Non-pigmented ciliary epithelial cell (primary cell): ENCODE measurements around the gene DBX1.
"Not testable (repeated sequence)": the region's sequence is repeated elsewhere in the genome, so short reads cannot be mapped to it uniquely, and the experiment has no call there.

Experiments
- DNase-seq: peaks from one replicate; pipeline ENCODE4 v3.0.0-alpha.2; 2010; ENCODE audit warnings: low read depth

Gene DBX1, protein sequence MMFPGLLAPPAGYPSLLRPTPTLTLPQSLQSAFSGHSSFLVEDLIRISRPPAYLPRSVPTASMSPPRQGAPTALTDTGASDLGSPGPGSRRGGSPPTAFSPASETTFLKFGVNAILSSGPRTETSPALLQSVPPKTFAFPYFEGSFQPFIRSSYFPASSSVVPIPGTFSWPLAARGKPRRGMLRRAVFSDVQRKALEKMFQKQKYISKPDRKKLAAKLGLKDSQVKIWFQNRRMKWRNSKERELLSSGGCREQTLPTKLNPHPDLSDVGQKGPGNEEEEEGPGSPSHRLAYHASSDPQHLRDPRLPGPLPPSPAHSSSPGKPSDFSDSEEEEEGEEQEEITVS

DNA sequence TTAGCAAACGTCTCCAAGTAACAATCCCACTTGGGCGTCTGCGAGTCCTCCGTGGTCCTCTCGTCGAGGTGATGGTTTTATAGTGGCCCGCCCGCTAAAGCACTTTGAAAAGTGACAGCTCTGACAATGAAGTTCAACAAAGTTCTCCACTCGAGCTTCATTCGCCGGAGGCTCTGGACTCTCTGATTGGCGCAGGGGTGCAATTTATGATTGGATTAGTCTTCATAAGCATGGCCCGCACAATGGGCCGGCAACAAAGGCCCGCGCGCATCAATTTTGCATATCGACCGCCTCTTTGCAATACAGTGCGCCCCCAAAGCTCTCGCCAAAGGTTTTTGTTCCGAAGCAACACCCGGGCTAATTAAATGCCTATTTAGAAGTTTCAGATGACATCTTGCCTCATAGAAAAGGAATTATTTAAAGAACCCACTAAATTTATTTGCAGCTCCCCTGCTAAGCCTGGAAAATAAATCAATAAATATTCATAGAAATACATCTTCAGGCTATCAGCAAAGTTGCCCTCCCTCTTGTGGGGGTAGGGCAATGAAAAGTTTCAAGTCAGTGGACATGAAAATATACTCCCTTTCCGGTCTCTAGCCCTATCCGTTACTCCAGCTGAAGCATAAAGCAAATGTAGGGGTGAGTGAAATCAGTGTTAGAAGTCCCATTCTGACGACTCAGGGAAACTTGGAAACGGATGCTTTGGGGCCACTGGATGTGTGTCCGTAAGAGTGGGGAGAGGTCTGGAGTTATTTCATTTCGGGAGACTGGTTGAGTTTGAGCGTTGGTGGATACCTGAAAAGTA, at the start of gene DBX1:
Gene DBX1 (minus strand): TSS at position 51 of the 805 bp plus-strand sequence. CDS start 151 bp downstream, outside the sequence.
- no peak for DNase-seq

DNA sequence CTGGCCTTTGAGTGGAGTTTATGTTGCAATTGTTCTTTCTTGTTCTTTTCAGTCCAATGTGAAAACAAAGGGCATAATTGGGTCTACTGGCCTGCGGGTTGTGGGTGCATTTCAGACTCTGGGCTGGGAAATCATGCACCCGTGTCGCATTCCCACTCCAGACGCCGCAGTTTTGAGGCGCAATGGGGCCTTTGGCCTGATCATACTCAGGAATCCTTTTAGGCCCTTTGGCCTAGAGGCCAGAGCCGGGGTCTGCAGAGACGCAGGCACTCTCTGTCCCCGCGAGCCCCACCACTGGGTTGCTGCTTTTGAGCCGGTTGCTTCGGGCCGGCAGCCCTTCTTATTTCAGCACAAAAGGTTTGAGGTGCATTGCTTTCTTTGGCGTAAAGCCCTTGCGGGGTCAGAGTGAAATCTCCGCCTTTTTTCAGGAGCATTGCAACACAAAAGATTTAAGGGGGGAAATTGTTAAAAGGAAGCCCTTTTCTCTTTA, 48.4 kb upstream of the DBX1 start:
- no peak for DNase-seq

DNA sequence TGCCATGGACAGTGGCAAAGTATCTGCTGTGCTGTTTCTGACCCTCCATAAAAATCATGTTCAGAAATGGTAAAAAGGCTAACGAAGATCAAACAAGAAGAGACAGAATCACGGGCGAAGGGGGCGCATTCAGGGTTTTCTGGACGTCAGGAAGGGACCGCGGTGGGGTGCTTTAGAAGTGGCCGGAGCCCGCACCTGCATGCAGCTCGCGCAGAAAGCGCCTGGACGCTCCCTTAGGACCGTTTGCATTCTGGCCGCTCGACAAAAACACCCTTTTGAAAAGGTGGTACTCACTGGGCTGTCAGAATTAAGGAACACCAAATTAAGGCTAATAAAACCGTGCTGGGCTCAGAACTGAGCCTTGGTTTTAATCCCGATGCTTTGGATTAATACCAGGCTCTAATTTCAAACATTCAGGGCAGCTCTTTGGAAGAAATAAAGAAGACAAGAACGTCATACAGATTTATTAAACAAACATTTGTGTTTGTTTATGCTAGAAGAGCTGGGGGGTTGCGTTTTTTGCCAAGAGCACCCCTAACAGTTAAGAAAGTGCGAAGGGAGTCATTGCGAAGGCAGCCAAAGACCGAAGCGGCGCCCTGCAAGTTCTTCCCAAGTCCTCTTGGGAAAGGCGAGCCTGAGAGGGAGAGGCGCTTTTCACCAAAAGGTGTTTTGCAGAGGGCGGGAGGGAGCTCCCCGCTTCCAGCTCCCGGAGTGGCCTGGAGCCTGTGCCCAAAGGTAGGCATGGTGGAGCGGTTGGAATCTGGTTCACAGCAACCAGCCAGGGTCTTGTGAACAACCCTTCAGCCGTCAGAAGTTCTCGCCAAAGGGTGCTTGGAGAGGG, 47.7 kb upstream of the DBX1 start:
- no peak for DNase-seq

DNA sequence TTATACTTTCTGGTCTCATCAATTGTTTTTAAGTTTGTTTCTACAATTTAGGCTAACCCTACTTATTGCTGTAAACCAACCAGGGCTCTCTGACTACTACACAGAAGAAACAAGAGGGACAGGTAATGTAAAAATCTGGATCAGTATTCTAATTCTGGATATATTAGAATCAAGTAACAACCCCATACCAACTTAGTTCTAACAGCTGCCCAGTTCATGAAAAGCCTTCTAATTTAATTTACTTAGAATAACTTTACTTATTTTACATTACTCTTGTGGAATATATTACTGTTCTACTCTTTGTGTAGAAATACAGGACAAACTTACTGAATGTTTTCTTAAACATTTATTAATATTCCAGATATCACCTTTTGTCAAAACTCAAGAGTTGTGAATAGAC, 45.5 kb upstream of the DBX1 start:
- no peak for DNase-seq

DNA sequence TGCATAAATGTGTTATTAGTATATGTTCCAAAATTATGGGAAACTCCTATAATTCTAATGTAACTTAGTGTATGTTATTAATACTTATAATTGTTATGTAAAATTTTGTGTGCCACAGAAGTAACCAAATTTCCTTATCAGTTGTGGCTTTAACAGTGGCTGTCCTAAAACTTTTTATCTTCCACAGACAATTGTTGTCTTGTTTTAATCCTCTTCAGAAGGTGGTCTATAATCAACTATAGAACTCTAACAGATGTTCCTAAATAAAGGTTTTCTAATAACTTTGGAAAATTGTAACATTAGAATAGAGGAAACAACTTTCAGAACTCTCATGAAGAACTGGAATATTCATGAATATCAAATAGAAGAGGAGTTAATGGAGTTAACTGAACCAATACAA, 44.4 kb upstream of the DBX1 start:
- DNase-seq = no peak

DNA sequence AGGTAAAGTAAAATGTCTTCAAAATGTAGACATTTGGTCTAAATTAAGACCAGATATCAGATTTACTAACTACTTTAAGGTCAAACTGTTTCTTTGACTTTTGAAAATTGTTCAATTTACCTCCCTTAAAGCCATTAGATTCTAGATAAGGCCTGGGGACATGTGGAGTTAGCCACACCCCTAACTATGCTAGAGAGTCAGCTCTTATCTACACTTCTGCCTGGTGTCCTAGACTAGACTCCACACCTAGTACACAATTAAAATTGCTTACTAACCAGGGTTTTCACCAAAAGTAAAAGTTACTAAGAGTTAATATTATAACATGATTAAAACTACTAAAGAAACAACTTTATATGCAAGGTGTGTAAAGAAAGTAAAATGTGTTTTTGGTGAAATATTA, 43.6 kb upstream of the DBX1 start:
- no peak for DNase-seq

DNA sequence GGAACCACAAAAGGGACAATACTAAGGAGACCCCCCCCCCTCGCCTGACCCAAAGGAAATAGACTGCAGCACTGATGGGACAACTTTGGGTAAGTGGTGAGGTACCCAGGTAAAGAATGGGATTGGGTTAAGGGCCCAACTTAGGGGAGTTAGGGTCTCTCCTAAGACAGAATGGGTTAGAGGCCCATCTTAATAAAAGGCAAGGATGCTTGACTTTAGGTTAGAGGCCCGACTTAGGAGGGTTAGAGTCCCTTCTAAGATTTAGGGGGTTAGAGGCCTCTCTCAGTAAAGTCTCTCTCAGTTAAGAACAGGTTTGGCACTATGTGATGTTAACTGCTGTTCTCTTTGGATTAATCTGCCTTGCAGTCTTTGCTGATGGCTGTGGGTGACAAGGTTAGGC, 41.0 kb upstream of the DBX1 start:
- no peak for DNase-seq

DNA sequence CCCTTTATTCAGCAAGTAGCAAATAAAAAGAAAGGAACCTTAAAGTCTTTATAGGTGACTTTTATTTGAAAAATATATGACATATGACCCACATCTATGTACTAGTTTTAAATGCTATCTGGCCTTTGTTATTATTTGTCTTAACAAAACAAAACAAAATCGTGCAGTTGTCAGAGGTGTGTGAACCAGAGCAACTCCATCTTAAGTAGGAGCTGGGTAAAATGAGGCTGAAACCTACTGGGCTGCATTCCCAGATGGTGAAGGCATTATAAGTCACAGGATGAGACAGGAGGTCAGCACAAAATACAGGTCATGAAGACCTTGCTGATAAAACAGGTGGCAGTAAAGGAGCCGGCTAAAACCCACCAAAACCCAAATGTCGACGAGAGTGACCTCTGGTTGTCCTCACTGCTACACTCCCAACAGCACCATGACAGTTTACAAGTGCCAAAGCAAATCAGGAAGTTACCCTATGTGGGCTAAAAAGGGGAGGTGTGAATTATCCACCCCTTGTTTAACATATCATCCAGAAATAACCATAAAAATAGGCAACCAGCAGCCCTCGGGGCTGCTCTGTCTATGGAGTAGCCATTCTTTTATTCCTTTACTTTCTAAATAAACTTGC, 40.2 kb upstream of the DBX1 start:
- DNase-seq = not testable (repeated sequence)

DNA sequence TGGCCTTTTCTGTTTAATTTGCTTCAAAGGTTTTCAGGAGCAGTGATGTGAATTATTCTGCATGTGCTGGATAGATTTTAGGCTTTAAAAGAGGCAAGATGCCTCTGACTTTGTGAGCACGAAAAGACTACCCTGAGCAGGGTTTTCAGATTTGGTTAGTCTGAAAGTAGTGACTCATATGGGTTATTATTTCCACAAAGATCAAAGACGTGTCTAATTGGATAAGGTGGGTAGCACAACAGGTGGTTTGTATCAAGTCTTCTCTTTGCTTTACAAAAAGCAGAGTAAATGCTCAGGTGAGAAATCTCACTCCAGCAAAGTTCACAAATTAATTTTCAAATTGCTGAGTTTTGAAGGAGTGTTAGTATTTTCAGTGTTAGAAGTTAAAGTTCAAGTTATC, 37.6 kb upstream of the DBX1 start:
- no peak for DNase-seq

DNA sequence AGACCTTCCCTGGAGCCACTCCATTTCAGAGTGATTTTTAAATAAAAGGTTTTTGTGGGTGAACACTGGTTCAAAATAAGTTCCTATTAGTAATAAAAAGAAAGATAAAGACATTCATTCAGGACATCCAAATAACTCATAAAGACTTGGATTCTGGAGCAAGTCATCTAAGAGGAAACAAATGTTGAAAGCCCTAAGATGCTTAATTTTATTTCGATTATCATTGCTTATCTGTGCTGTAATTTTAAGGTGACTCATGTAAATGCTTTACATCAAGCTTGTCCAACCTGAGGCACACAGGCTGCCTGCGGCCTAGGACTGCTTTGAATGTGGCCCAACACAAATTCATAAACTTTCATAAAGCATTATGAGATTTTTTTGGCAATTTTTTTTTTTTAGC, 34.2 kb upstream of the DBX1 start:
- DNase-seq = no peak

DNA sequence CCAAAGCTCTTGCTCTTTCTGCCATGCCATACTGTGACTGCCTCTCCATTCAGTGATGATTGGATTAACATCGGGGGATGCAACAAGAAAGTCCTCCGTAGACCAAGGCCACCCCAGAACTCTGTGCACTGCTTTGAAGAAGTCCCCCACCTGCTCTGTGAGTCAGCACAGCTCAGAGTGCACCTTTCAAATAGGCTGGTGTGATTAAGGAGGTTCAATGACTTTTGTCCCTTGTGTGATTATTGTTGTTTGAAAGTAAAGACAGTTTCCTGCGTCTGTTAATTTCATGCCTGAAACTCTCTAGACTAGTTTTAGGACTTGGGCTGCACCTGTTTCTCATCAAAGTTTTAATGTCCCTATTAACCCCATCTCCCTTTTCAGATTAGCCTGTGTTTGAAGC, 33.0 kb upstream of the DBX1 start:
- no peak for DNase-seq

DNA sequence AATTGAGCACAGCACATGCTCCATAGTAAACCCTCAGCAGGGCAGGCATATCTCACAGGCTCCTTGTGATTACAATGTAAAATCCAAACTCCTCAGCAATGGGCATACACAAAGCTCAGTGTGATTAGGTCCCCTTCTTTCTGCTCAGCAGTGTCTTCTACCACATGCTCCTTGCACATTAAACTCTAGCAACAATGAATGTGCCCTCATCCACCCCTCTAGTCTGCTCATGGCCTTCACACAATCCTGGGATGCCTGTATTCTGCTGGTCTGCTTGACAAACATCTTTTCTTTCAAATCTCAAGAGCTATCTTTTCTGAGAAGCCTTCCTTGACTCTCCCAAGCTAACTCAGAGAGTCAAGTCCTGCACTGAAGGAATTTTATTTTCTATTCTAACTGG, 32.4 kb upstream of the DBX1 start:
- DNase-seq = no peak

DNA sequence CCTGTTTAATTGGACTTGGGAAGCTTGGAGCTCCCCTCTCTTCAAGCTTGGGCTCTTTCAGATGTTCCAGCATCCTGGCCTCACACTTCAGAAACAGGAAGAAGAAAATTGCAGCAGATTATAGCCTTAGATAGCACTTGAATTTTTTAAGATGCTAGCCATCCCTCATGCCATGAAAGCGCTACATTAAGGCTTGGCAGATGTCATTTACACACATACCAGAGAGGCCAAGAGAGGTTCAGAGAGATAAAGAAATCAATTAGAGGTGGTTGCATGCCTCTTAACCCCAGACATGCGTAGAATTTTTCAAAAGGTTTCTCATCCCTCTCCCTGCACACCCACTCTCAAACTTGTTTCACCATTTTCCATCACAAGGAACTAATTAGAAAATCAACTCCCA, 31.9 kb upstream of the DBX1 start:
- DNase-seq = no peak

DNA sequence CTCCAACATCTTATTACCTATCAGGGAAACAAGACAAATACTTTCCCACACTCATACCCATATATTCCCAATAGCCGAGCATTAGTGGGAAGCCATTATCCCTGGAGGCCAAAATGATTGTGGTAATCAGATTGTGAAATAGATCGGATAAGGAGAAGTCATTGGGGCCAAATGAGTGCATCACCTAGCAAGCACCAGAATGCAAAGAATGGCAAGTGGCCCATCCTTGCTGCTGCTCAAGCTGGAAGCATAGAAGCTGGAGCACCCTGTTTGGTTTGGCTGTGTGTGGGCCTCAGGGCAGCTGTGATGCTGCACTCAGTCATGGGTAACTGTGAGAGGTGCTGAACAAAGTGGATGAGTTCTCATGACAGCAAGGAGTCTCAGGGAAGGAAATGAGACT, 18.7 kb upstream of the DBX1 start:
- no peak for DNase-seq

DNA sequence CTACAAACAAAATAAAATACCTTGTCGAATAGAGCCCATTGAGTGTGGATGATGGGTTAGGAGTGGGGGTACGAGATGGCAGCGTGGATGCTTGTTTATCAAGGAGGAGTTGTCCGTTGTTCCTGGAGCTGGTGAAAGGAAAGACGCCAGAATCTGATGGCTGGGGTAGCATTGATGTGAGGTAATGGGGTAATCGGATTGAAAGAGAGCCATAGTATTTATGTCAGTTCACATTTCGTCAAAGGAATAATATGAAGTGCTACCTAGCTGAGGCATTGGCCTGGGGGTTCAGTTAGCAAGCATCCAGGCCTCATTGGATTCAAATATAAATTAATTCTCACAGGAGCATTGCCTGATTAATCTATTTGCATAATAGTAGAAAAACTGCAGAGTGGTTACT, 16.9 kb upstream of the DBX1 start:
- no peak for DNase-seq

DNA sequence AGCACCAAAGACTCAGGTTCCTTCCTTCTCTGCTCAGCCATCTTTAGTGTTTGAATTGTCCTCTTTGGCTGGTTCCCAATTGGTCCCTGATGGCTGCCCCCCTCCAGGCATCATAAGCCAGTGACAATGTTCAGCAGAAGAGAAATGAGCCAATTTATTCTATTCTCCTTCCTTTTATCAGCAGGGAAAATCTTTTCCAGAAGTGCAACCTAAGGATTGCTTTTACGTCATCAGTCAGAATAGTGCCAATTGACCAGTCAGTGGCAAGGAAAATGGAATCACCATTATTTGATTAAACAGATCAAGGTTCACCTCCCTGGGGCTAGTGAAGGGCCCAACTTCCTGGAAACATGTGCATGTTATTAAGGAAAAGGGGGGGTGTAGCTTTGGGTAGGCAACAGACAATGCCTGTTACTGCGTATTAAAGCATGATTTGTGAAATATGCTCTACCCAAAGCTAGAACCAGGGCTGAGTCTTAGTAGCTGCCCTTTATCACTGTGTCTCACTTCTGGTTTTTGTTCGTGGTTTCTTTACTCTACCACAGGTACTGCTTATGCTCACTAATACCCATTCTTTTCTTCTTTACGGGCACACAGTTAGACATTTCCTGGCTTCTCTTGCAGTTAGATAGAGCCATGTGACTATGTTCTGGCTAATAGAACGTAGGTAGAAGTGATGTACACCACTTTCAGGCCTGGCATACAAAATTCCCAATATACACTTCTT, 12.6 kb upstream of the DBX1 start:
- no peak for DNase-seq

DNA sequence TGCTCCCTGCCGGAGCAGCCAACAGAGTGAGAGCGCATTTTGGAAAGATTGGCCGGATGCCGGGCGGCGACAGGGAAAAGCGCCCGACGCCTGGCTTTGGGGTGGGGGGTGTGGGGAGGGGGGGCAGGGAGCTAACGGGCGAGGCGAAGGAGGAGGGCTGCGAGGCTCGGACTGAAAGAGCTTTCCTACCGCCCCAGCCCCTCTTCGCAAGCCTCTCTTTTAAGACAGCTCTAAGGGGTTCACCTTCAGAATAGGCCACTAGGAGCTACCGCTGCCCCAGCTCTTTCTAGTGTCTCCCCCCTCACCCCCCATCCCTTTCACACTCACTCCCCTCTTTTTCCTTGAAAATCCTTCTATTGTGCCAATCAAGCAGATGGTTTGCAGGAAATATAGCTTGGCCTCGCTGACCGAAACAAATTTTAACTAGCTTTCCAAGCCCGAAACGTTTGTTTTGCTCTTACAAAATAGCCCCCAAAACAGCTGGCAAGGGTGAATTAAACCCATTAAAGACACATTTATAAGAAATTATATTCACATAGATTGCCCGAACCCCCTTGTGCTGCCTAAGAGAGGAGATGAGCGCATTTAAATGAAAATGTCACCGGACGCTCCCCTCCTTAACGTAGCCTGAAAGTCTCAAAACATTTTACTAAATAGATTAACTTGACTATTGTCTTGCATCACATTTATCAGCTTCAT, 3.7 kb upstream of the DBX1 start:
- no peak for DNase-seq

DNA sequence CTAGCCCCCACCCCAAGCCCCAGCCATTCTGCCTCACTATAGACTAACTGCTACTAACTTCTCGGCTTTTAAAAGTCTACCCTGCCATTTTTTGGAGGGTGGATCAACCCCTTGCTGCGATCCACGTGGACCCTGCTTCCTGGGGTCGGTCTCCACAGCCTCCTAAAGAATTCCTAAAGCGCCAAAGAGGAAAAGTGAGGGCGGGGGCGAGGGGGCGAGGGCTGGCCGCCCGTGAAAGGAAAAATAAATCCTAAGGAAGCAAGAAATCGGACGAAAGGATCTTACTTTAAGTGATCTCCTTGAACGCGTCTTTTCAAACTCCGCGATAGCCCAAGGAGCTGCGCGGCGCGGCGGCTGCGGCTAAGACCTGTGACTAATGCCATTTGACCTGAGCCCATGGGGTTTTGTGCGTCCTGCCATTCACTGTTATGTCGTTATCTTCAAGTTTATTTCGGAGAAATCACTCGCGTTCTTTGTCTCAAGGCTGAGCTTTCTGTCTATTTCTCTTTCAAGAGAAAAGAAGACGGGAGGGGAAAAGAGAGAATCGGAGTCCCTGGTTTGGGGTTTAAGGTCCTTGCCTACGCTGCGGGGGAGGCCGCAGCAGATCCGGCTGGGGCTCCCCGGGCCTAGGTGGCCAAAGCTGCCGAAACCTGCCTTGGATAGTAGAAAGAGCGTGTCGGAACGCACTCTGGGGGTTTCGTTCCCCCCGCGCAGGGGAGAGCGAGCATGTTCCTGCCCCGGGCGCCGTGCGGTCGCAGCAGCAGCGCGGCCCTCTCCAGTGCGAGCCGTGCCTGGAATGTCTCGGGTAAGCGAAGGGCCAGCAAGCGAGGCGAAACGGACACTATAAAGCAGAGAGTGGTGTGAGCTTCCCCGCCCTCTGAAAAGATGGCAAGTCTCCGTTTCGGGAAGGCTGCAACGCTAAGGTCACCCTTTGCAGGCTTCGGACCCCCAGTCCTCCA, 2.8 kb upstream of the DBX1 start:
- no peak for DNase-seq

DNA sequence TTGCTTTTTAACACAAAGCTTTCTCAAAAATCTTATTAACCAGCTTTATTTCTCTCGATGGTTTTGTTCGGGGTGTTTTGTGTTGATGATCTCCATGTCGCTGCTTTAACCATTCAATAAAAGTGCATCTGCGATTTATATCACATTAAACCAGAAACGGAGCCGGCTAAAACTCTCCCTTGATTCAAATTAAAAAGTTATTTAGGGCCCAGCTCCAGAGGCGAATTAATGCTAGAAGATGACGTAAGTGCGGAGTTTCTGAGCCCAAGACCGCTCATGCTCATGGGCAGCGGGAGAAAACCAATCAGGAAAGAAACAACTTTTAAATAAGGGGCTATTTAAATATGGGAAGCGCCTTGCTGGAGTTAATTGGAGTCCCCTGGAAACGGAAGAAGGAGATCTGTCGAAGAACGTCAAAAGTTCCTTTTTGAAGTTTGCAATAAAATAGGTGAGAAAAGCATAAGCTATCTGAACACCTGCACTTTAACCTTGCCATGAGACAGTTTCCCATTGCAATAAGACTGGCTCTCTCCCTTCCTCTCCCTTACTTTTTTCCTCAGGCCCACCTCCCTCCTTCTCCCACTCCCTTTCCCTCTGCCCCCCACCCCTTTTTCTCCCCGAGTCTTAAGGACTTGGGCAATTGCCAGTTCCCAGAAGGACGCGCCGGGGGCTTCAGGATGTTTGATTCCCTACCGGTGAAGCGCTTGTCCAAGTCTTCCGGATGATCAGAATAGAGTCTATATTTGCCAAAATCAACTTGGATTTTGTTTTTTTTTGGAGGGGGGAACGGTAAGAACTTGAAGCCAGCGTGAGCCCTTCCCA, 1.9 kb upstream of the DBX1 start:
- DNase-seq = no peak
